HFFc6 (cell line): ENCODE data around the gene FIG4. TPM values are rescaled to one million over a fixed set of nuclear protein-coding genes. Genes with fewer than 3 reads are reported as not detected.

Experiments used
- DNase-seq: peaks from one replicate; pipeline ENCODE4 v3.0.0-alpha.2; 2018
- H3K27ac Mint-ChIP-seq: 2 replicates; pipeline ENCODE4 v1.8.0; 2020; ENCODE audit warnings: mild to moderate bottlenecking, mixed read lengths
- H3K27me3 Mint-ChIP-seq: 2 replicates; pipeline ENCODE4 v1.8.0; 2021; ENCODE audit warnings: mild to moderate bottlenecking, moderate library complexity, mixed read lengths; ENCODE audit not compliant: insufficient read depth
- H3K36me3 Mint-ChIP-seq: 2 replicates; pipeline ENCODE4 v1.8.0; 2021; ENCODE audit warnings: low read depth, mixed read lengths
- H3K4me1 Mint-ChIP-seq: 2 replicates; pipeline ENCODE4 v1.8.0; 2020; ENCODE audit warnings: low read depth, mixed read lengths
- H3K4me3 Mint-ChIP-seq: 2 replicates; pipeline ENCODE4 v1.8.0; 2020; ENCODE audit warnings: mild to moderate bottlenecking, moderate library complexity, mixed read lengths
- H3K9me3 Mint-ChIP-seq: 2 replicates; pipeline ENCODE4 v1.8.0; 2020; ENCODE audit warnings: mild to moderate bottlenecking, mixed read lengths
- total RNA-seq, 6 experiments: library from RNA; stranded (reverse); fragmentation: NEBNext Ultra II Directional; extraction: Animal tissue kit (Norgen Biotek cat#: 25700); gene quantifications; 2 replicates in 1 of 6; 3 replicates in 5 of 6; pipeline ENCODE4 v1.2.3, GENCODE V29; 2021
- TF ChIP-seq, protein P1 (sequence below): fragments of 200-600 bp; sonication (generic); IDR thresholded peaks from 2 replicates; pipeline ENCODE4 v1.5.0; 2021; ENCODE audit warnings: antibody characterized with exemption, mild to moderate bottlenecking

The FIG4 gene
- total RNA-seq, 6 experiments from 2014 or later = 14.2 to 18.1 (median 16.6) TPM

- H3K27me3 Mint-ChIP-seq = peaks cover 27% of the 10 kb centered on the region
- no peak for DNase-seq
These were observed 182.0 kb downstream of the FIG4 start for GRCh38 chr6:109872968-109873545.

GRCh38 chr6:109874086-109874485 lies 183.0 kb downstream of the FIG4 start:
- Mint-ChIP-seq H3K36me3 (no peaks in the 10 kb centered on the region), H3K9me3 (no peaks in the 10 kb centered on the region), H3K27me3 (peaks cover 28% of the 10 kb centered on the region)

More at GRCh38 chr6:109872968-109873545, 182.0 kb downstream of the FIG4 start:
- Mint-ChIP-seq H3K9me3 (no peaks in the 10 kb centered on the region), H3K4me3 (no peak overlapping the region), H3K27ac (no peak overlapping the region), H3K36me3 (no peaks in the 10 kb centered on the region), H3K4me1 (no peaks in the 10 kb centered on the region; the same call in 1 of the 2 replicates)
- TF ChIP-seq, protein P1, sequence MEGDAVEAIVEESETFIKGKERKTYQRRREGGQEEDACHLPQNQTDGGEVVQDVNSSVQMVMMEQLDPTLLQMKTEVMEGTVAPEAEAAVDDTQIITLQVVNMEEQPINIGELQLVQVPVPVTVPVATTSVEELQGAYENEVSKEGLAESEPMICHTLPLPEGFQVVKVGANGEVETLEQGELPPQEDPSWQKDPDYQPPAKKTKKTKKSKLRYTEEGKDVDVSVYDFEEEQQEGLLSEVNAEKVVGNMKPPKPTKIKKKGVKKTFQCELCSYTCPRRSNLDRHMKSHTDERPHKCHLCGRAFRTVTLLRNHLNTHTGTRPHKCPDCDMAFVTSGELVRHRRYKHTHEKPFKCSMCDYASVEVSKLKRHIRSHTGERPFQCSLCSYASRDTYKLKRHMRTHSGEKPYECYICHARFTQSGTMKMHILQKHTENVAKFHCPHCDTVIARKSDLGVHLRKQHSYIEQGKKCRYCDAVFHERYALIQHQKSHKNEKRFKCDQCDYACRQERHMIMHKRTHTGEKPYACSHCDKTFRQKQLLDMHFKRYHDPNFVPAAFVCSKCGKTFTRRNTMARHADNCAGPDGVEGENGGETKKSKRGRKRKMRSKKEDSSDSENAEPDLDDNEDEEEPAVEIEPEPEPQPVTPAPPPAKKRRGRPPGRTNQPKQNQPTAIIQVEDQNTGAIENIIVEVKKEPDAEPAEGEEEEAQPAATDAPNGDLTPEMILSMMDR = no peak

DNA sequence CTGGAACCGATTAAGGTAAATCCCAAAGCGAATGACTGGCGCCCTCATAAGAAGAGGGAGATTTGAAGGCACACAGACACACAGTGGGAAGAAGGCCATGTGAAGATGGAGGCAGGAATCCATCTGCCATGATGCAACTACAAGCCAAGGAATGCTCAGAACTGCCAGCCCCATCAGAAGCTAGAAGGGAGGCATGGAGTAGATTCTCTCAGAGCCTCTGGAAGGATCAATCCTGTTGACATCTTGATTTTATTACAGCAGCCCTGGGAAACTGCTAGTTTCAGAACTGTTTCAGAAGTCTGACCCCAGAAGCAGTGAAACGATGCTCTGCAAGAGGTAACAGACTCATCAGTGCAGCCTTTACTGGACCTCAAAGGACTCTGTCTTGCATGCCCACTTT lies 183.5 kb downstream of the FIG4 start:
- TF ChIP-seq, protein P1 = no peak
- peaks cover 30% of the 10 kb centered on the region for H3K27me3 Mint-ChIP-seq
- no peak overlapping the region for H3K27ac Mint-ChIP-seq
- H3K36me3 Mint-ChIP-seq = no peaks in the 10 kb centered on the region
- DNase-seq = no peak
- no peak overlapping the region for H3K4me3 Mint-ChIP-seq
- H3K4me1 Mint-ChIP-seq = no peaks in the 10 kb centered on the region; the same call in 1 of the 2 replicates
- no peaks in the 10 kb centered on the region for H3K9me3 Mint-ChIP-seq

More at GRCh38 chr6:109874086-109874485, 183.0 kb downstream of the FIG4 start:
- no peak for DNase-seq
- Mint-ChIP-seq H3K4me1 (no peaks in the 10 kb centered on the region; the same call in 1 of the 2 replicates), H3K4me3 (no peak overlapping the region), H3K27ac (no peak overlapping the region)
- TF ChIP-seq, protein P1 = no peak

Other genes with a start within 250 kb of the FIG4 start
- 10 to 100 TPM; 37.9 to 44.9 (median 40.4) TPM for gene MICAL1, start 235.5 kb upstream of the FIG4 start, total RNA-seq
- gene ZBTB24, start 208.1 kb upstream of the FIG4 start, total RNA-seq = 1 to 10 TPM; 5.7 to 6.3 (median 6.1) TPM
- 1 to 10 TPM; 1.2 to 2.0 (median 1.5) TPM for gene AK9, start 94 bp upstream of the FIG4 start, total RNA-seq